SK-N-DZ (cell line): ENCODE measurements around the gene PTPRH. TPM values are rescaled to one million over a fixed set of nuclear protein-coding genes. Genes with fewer than 3 reads are reported as not detected.
A peak's percentile ranks its signal among the peaks of the same experiment; 100 is the strongest.

ENCODE experiments used
- DNase-seq: peaks from one replicate; pipeline ENCODE4 v3.0.0-alpha.2; 2015; ENCODE audit warnings: low spot score
- polyA plus RNA-seq, 2 experiments: library from polyadenylated mRNA; depleted of rRNA; stranded (reverse); fragments of >200 nt; gene quantifications; 2 replicates each; pipeline ENCODE4 v1.2.3, GENCODE V29; 2014

The PTPRH gene, protein sequence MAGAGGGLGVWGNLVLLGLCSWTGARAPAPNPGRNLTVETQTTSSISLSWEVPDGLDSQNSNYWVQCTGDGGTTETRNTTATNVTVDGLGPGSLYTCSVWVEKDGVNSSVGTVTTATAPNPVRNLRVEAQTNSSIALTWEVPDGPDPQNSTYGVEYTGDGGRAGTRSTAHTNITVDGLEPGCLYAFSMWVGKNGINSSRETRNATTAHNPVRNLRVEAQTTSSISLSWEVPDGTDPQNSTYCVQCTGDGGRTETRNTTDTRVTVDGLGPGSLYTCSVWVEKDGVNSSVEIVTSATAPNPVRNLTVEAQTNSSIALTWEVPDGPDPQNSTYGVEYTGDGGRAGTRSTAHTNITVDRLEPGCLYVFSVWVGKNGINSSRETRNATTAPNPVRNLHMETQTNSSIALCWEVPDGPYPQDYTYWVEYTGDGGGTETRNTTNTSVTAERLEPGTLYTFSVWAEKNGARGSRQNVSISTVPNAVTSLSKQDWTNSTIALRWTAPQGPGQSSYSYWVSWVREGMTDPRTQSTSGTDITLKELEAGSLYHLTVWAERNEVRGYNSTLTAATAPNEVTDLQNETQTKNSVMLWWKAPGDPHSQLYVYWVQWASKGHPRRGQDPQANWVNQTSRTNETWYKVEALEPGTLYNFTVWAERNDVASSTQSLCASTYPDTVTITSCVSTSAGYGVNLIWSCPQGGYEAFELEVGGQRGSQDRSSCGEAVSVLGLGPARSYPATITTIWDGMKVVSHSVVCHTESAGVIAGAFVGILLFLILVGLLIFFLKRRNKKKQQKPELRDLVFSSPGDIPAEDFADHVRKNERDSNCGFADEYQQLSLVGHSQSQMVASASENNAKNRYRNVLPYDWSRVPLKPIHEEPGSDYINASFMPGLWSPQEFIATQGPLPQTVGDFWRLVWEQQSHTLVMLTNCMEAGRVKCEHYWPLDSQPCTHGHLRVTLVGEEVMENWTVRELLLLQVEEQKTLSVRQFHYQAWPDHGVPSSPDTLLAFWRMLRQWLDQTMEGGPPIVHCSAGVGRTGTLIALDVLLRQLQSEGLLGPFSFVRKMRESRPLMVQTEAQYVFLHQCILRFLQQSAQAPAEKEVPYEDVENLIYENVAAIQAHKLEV
- polyA plus RNA-seq (2014; cell fraction: cytosol; rRNA removed): 0.36 and 1.2 TPM in 2 replicates
- polyA plus RNA-seq (2014; cell fraction: nucleus; rRNA removed): 0.44 and 1.6 TPM in 2 replicates

- DNase-seq: no peak
Measured at GRCh38 chr19:55208880-55209692, at the start of gene PTPRH. Gene PTPRH, minus strand, starts transcription at chr19:55209501. Its CDS starts 68 bp downstream, at chr19:55209433.

DNA sequence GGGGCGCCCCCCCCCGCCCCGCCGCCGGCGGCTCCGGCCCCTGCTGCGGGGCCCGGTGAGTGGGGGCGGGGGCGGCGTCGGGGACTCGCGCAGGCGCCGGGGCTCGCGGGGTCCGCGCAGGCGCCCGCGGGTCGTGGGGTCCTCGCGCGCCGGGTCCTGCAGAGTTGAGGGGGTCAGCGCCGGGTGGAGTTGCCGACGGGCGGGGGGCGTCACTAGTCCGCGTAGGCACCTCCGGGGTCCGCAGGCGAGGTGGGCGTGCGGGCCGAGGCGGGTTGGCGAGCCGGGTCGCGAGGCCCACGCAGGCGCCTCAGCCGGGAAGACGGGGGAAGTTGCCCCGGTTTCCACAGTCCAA lies 49.2 kb upstream of the PTPRH start:
- DNase-seq: no peak

GRCh38 chr19:55257461-55258420 lies 48.4 kb upstream of the PTPRH start:
- no peak for DNase-seq

GRCh38 chr19:55256562-55257460 lies 47.5 kb upstream of the PTPRH start:
- no peak for DNase-seq

DNA sequence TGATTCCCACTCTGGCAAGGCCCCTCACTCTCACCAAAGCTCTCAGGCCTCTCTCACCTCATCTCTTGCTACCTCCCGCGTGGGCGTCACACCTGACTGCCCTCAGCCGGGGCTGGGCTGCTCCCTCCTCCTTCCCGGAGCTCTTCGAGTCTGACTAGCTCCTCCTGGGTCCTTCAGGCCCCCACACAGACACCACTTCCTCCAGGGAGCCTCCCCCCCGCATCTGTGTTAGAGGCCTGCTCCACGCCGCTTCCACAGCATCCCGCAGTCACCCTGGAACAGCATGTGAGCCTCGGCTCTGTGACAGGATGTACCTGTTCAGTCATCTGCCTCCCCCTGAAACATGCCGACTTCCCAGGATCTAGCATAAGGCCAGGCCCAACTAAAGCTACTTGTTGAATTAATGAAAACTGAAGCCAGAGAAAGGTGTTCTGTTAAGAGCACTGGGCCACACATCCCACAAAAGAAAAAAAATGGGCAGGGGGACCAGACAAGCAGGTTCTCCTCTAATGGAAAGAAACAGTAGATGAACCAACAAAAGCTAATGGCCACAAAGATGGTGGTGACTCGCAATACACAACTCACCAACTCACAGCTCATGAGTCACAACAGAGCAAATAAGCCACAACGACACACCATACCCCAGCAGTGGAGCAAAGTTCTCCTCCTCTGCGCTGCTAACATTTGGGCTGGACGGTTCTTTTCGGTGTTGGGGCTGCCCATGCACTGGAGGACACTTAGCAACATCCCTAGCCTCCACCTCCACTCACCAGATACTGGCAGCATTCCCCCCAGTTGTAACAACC lies 46.5 kb upstream of the PTPRH start:
- no peak for DNase-seq

- no peak for DNase-seq
Measured at GRCh38 chr19:55254625-55254977, 45.3 kb upstream of the PTPRH start.

- no peak for DNase-seq
Measured at GRCh38 chr19:55253842-55254624, 44.7 kb upstream of the PTPRH start.

DNA sequence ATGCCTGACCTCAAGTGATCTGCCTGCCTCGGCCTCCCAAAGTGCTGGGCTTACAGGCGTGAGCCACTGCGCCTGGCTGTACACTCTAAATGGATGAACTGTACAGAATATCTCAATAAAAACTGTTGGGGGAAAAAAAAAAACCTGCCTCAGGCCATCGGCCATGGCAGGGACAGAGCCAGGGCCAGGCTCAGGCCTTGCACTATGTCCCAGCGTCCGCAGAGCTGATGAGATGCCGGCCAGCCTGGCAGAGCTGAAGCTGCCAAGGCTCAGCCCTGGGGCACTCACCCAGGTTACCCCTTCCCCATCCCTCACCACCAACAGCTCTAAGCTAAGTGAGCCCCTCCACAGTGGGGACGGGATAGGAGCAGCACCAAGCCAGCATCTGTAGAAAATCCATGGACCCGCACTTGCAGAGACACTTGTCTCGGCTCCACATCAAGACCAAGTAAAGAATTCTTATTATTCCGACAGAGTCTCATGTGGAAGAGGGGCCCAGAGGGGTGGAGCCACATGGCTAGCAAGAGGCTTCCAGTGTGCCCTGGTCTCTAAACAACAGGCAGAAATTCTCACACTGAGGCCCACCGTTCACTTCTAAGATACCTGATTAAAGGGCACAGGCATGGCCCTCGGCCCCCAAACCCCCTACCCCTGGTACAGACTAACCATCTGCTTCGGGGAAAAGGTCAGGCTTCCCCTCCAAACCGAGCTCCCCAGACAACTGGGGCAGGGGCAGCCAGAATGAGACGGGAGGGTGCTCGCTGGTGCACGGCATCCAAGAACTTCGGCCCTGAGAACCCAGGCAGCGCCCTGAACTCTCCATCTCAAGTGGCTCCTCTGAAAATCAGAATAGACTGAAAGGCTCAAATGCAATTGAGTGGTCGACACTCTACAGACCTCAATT lies 43.7 kb upstream of the PTPRH start:
- DNase-seq: no peak

GRCh38 chr19:55251341-55252081 lies 42.2 kb upstream of the PTPRH start:
- no peak for DNase-seq

GRCh38 chr19:55250262-55251036 lies 41.1 kb upstream of the PTPRH start:
- DNase-seq: no peak

DNA sequence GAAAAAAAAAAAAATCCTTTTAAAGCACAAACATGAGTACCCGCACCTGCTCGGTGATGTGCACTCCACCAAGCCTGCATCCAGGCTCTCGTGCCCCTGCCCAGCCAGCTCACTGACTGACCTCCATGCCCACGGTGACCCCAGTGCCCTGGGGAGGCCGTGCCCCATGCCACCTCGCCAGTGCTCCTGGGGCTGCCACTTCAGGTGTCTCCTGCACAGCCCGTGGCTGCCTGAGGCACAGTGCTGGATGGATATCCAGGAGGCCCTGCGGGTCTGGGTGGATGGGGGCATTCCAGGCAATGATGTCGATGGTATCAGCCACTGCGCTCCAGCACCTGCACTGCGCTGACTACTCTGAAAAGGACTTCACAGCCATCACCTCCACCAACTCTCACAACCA lies 40.5 kb upstream of the PTPRH start:
- no peak for DNase-seq

- no peak for DNase-seq
Measured at GRCh38 chr19:55248704-55249103, 39.4 kb upstream of the PTPRH start.

- peak; percentile 79 for DNase-seq
Measured at GRCh38 chr19:55248166-55248675, 38.9 kb upstream of the PTPRH start.

- DNase-seq: no peak
Measured at GRCh38 chr19:55247621-55248099, 38.4 kb upstream of the PTPRH start.
